K562 (cell line): ENCODE measurements around the gene ZFAND6. TPM values are rescaled to one million over a fixed set of nuclear protein-coding genes. Genes with fewer than 3 reads are reported as not detected.

Experiments
- BACH1 ChIP-seq: fragments of 200-800 bp; sonication (Bioruptor generic); IDR thresholded peaks from 2 replicates; pipeline ENCODE4 v1.6.1; 2016; ENCODE audit warnings: missing genetic modification characterization, missing compliant biosample characterization
- CTBP1 ChIP-seq: fragments of 450-650 bp; IDR thresholded peaks from 2 replicates; pipeline ENCODE4 v1.6.1; 2016; ENCODE audit warnings: borderline replicate concordance
- DMBX1 ChIP-seq: fragments of 250-450 bp; sonication (Bioruptor Pico); IDR thresholded peaks from 2 replicates; pipeline ENCODE4 v1.8.0; 2022; ENCODE audit warnings: inconsistent platforms, mild to moderate bottlenecking, moderate library complexity, borderline replicate concordance
- E2F3 ChIP-seq: fragments of 250-450 bp; sonication (Bioruptor Pico); IDR thresholded peaks from 2 replicates; pipeline ENCODE4 v1.4.0; 2020; ENCODE audit warnings: mild to moderate bottlenecking
- HIVEP1 ChIP-seq: fragments of 250-450 bp; sonication (Bioruptor Pico); IDR thresholded peaks from 2 replicates; pipeline ENCODE4 v1.4.0; 2020; ENCODE audit warnings: mild to moderate bottlenecking
- JUND ChIP-seq, 2 experiments: IDR thresholded peaks; 2 replicates in 1 of 2; 3 replicates in 1 of 2; pipeline ENCODE4 v1.6.1; 2011; ENCODE audit warnings: borderline replicate concordance in 2 of 2, low read depth in 2 of 2, low read length in 2 of 2, improper control_type of control experiment in 1 of 2, missing biosample characterization in 1 of 2, missing genetic modification characterization in 1 of 2, missing genetic modification reagents in 1 of 2
- KAT8 ChIP-seq: fragments of 450-650 bp; IDR thresholded peaks from 2 replicates; pipeline ENCODE4 v1.6.1; 2016; ENCODE audit warnings: low read depth, mild to moderate bottlenecking
- NBN ChIP-seq: fragments of 450-650 bp; IDR thresholded peaks from 2 replicates; pipeline ENCODE4 v1.6.1; 2016; ENCODE audit warnings: low read depth, mild to moderate bottlenecking
- NUFIP1 ChIP-seq: fragments of 450-650 bp; IDR thresholded peaks from 2 replicates; pipeline ENCODE4 v1.6.1; 2018; ENCODE audit not compliant: partially characterized antibody
- SIRT6 ChIP-seq: IDR thresholded peaks from one replicate; pipeline ENCODE4 v1.6.1; 2012; ENCODE audit warnings: low read depth, mild to moderate bottlenecking, control low read depth, inconsistent platforms, low read length, moderate library complexity
- TEAD4 ChIP-seq, 2 experiments: sonication (generic) in 1 of 2; formaldehyde crosslinking in 1 of 2; IDR thresholded peaks; 2 replicates each; pipeline versions ENCODE4 v1.6.1 to v1.8.0; 2012 to 2022; ENCODE audit warnings: borderline replicate concordance in 1 of 2, inconsistent platforms in 1 of 2, low read length in 1 of 2, mild to moderate bottlenecking in 1 of 2, missing genetic modification reagents in 1 of 2
- ZNF175 ChIP-seq: fragments of 200-800 bp; sonication (Bioruptor generic); IDR thresholded peaks from 2 replicates; pipeline ENCODE4 v1.6.1; 2016; ENCODE audit warnings: low read depth, mild to moderate bottlenecking, missing genetic modification characterization, missing compliant biosample characterization
- ZNF584 ChIP-seq: fragments of 200-800 bp; sonication (Bioruptor generic); IDR thresholded peaks from 2 replicates; pipeline ENCODE4 v1.6.1; 2016; ENCODE audit warnings: low read depth, mild to moderate bottlenecking, missing genetic modification characterization, missing compliant biosample characterization
- ZNF75A ChIP-seq: fragments of 450-650 bp; formaldehyde crosslinking; IDR thresholded peaks from 2 replicates; pipeline ENCODE4 v1.4.0; 2020; ENCODE audit warnings: mild to moderate bottlenecking
- polyA plus RNA-seq, 8 experiments: library from polyadenylated mRNA; depleted of rRNA in 4 of 8; stranded (reverse) in 5 of 8; unstranded in 3 of 8; fragments of >200 nt; fragmentation: Nextera tagmentation in 2 of 8; fragmentation: Illumina TruSeq in 1 of 8; extraction: Ambion mirVana in 2 of 8; extraction: Trizol in 1 of 8; gene quantifications; 2 replicates each; pipeline versions ENCODE4 v1.2.1 to v1.2.3, GENCODE V29; 2011 to 2014; ENCODE audit warnings: inconsistent platforms in 1 of 8, missing spikeins in 1 of 8
- total RNA-seq, 7 experiments: library from RNA; depleted of rRNA in 6 of 7; stranded (reverse); fragments of >200 nt in 6 of 7; fragmentation: Illumina TruSeq in 2 of 7; extraction: Trizol in 2 of 7; gene quantifications; 2 replicates each; pipeline versions ENCODE4 v1.2.1 to v1.2.3, GENCODE V29; 2011 to 2021; ENCODE audit warnings: low replicate concordance in 1 of 7
- TF ChIP-seq, protein P1 (sequence below), 3 experiments: fragments of 200-800 bp in 1 of 3; fragments of 250-450 bp in 1 of 3; fragments of 450-650 bp in 1 of 3; sonication (Bioruptor Pico) in 1 of 3; sonication (Bioruptor generic) in 1 of 3; formaldehyde crosslinking in 1 of 3; IDR thresholded peaks; 2 replicates each; pipeline versions ENCODE4 v1.6.1 to v1.8.0; 2016 to 2022; ENCODE audit warnings: mild to moderate bottlenecking in 2 of 3, missing genetic modification characterization in 2 of 3, missing compliant biosample characterization in 1 of 3, moderate library complexity in 1 of 3
- TF ChIP-seq, protein P2 (sequence below): fragments of 450-650 bp; conservative IDR thresholded peaks from 2 replicates; pipeline ENCODE4 v1.6.1; 2016; ENCODE audit warnings: missing genetic modification characterization, low read depth, mild to moderate bottlenecking, missing compliant biosample characterization, moderate library complexity
- TF ChIP-seq, protein P3 (sequence below): fragments of 250-450 bp; sonication (Bioruptor Pico); IDR thresholded peaks from 2 replicates; pipeline ENCODE4 v1.5.0; 2022; ENCODE audit warnings: mild to moderate bottlenecking
- TF ChIP-seq, protein P4 (sequence below): sonication (generic); formaldehyde crosslinking; IDR thresholded peaks from 2 replicates; pipeline ENCODE4 v1.9.0; 2022; ENCODE audit warnings: mild to moderate bottlenecking, missing genetic modification reagents

Gene ZFAND6
- total and polyA plus RNA-seq, 9 of the 15 experiments (the other 6 are each of a cell fraction or from before 2014, with no cell fraction given): 53.9 to 206 (median 88.9) TPM

DNA sequence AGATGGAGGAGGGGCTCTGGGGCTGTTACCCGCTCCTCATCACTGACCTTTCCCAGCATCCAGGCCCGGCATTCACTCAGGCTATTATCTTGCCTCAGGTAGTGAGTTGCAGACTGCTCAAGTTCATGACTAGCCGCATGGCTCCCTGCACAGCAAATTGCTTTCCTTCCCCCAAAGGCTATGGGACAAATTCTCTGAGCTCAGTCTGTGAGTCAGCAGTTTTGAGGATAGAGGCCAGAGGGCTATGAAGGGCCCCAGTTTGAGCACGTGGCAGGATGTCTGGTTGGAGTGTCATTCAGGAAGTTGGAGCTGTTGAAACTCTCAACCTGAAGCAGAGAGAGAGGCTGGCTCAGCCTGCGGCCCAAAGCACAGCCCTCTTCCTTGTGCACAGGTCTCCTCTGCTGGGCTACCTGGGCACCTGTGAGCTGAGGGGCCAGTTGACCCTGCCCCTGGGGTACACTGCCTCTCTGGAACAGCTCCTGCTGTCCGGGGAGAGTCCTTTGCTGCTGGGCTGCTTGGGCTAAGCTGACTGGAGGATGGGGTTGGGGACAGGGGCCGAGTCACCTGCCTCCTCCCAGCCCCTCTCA lies 101.2 kb downstream of the ZFAND6 start (continued):
- TF ChIP-seq NBN (peak; percentile 65; the same call in 1 of the 2 replicates), JUND (IDR thresholded peaks at IDR 0.05; ENCODE audit: borderline replicate concordance, low read depth, low read length) (peak; percentile 83), JUND (tag; IDR thresholded peaks at IDR 0.05; ENCODE audit: borderline replicate concordance, low read depth, low read length) (peak; percentile 85; the same call in 2 of the 3 replicates), ZNF584 (peak; percentile 94), HIVEP1 (CRISPR knock-in tag) (peak; percentile 66; the same call in 1 of the 2 replicates), KAT8 (no peak), SIRT6 (no peak), BACH1 (tag) (peak; percentile 98), ZNF75A (CRISPR knock-in tag) (no peak), CTBP1 (peak; percentile 69; the same call in 1 of the 2 replicates), DMBX1 (peak; percentile 95), NUFIP1 (no peak), E2F3 (CRISPR knock-in tag) (peak; percentile 69; the same call in 1 of the 2 replicates), ZNF175 (peak; percentile 96), TEAD4 (IDR thresholded peaks at IDR 0.05; ENCODE audit: low read length) (peak; percentile 50; the same call in 1 of the 2 replicates), TEAD4 (CRISPR knock-in tag; IDR thresholded peaks at IDR 0.05; ENCODE audit: borderline replicate concordance) (no peak)
- TF ChIP-seq, protein P1, sequence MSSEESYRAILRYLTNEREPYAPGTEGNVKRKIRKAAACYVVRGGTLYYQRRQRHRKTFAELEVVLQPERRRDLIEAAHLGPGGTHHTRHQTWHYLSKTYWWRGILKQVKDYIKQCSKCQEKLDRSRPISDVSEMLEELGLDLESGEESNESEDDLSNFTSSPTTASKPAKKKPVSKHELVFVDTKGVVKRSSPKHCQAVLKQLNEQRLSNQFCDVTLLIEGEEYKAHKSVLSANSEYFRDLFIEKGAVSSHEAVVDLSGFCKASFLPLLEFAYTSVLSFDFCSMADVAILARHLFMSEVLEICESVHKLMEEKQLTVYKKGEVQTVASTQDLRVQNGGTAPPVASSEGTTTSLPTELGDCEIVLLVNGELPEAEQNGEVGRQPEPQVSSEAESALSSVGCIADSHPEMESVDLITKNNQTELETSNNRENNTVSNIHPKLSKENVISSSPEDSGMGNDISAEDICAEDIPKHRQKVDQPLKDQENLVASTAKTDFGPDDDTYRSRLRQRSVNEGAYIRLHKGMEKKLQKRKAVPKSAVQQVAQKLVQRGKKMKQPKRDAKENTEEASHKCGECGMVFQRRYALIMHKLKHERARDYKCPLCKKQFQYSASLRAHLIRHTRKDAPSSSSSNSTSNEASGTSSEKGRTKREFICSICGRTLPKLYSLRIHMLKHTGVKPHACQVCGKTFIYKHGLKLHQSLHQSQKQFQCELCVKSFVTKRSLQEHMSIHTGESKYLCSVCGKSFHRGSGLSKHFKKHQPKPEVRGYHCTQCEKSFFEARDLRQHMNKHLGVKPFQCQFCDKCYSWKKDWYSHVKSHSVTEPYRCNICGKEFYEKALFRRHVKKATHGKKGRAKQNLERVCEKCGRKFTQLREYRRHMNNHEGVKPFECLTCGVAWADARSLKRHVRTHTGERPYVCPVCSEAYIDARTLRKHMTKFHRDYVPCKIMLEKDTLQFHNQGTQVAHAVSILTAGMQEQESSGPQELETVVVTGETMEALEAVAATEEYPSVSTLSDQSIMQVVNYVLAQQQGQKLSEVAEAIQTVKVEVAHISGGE (CRISPR knock-in tag; IDR thresholded peaks at IDR 0.05): peak in 1 of 3 experiments; percentile 71; a peak in 2 of 6 replicates
- TF ChIP-seq, protein P2, sequence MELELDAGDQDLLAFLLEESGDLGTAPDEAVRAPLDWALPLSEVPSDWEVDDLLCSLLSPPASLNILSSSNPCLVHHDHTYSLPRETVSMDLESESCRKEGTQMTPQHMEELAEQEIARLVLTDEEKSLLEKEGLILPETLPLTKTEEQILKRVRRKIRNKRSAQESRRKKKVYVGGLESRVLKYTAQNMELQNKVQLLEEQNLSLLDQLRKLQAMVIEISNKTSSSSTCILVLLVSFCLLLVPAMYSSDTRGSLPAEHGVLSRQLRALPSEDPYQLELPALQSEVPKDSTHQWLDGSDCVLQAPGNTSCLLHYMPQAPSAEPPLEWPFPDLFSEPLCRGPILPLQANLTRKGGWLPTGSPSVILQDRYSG: peak; percentile 82; the same call in 1 of the 2 replicates
- TF ChIP-seq, protein P3, sequence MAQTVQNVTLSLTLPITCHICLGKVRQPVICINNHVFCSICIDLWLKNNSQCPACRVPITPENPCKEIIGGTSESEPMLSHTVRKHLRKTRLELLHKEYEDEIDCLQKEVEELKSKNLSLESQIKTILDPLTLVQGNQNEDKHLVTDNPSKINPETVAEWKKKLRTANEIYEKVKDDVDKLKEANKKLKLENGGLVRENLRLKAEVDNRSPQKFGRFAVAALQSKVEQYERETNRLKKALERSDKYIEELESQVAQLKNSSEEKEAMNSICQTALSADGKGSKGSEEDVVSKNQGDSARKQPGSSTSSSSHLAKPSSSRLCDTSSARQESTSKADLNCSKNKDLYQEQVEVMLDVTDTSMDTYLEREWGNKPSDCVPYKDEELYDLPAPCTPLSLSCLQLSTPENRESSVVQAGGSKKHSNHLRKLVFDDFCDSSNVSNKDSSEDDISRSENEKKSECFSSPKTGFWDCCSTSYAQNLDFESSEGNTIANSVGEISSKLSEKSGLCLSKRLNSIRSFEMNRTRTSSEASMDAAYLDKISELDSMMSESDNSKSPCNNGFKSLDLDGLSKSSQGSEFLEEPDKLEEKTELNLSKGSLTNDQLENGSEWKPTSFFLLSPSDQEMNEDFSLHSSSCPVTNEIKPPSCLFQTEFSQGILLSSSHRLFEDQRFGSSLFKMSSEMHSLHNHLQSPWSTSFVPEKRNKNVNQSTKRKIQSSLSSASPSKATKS: no peak; the same call in 1 of the 2 replicates
- TF ChIP-seq, protein P4, sequence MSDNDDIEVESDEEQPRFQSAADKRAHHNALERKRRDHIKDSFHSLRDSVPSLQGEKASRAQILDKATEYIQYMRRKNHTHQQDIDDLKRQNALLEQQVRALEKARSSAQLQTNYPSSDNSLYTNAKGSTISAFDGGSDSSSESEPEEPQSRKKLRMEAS (CRISPR knock-in tag): peak; percentile 96
